SHP77 (cell line): ENCODE measurements around the gene RXRA.
"Not testable (repeated sequence)": the region's sequence is repeated elsewhere in the genome, so short reads cannot be mapped to it uniquely, and the experiment has no call there.

Experiments used
- DNase-seq, 2 experiments: peaks; one replicate each; lab custom pipeline; 2025; lab: John Stamatoyannopoulos, UW

The RXRA gene

GRCh38 chr9:134307674-134308638 is 18.3 kb upstream of the RXRA start:
- DNase-seq, result no peak

GRCh38 chr9:134308639-134309220 is 17.5 kb upstream of the RXRA start:
- DNase-seq, result not testable (repeated sequence)

- DNase-seq, result no peak
Measured at GRCh38 chr9:134313470-134313869, 12.8 kb upstream of the RXRA start.

GRCh38 chr9:134314039-134314949 is 12.0 kb upstream of the RXRA start:
- DNase-seq, result no peak

GRCh38 chr9:134314950-134315715 is 11.1 kb upstream of the RXRA start:
- no peak for DNase-seq

- no peak for DNase-seq
Measured at GRCh38 chr9:134315716-134316448, 10.4 kb upstream of the RXRA start.

GRCh38 chr9:134316449-134317160 is 9.7 kb upstream of the RXRA start:
- no peak for DNase-seq

GRCh38 chr9:134317400-134317789 is 8.9 kb upstream of the RXRA start:
- no peak for DNase-seq

- no peak for DNase-seq
Measured at GRCh38 chr9:134317790-134318414, 8.4 kb upstream of the RXRA start.

- no peak for DNase-seq
Measured at GRCh38 chr9:134318481-134318891, 7.8 kb upstream of the RXRA start.

- DNase-seq, result no peak
Measured at GRCh38 chr9:134318941-134319305, 7.3 kb upstream of the RXRA start.

GRCh38 chr9:134319306-134320125 is 6.7 kb upstream of the RXRA start:
- DNase-seq, result no peak

- no peak for DNase-seq
Measured at GRCh38 chr9:134320126-134320867, 6.0 kb upstream of the RXRA start.

GRCh38 chr9:134320868-134321471 is 5.3 kb upstream of the RXRA start:
- no peak for DNase-seq

GRCh38 chr9:134321531-134321930 is 4.7 kb upstream of the RXRA start:
- DNase-seq, result no peak

- DNase-seq, result no peak
Measured at GRCh38 chr9:134321946-134322741, 4.1 kb upstream of the RXRA start.

- DNase-seq, result no peak
Measured at GRCh38 chr9:134322781-134323241, 3.4 kb upstream of the RXRA start.
